OCI-LY1 (cell line): ENCODE measurements around the gene PSME2.
"Not testable (repeated sequence)": the region's sequence is repeated elsewhere in the genome, so short reads cannot be mapped to it uniquely, and the experiment has no call there.

Source experiments
- H2AFZ ChIP-seq: fragments of 200-600 bp; sonication (generic), shearing (Covaris generic); 2 replicates; pipeline ENCODE4 v1.6.0; 2014; ENCODE audit warnings: antibody characterized with exemption, mild to moderate bottlenecking, low read length
- H3F3A ChIP-seq: fragments of 200-600 bp; sonication (generic), shearing (Covaris generic); 2 replicates; pipeline ENCODE4 v1.6.0; 2014; ENCODE audit warnings: mild to moderate bottlenecking, antibody characterized with exemption, low read length, moderate library complexity; ENCODE audit not compliant: insufficient read depth
- H3K27ac ChIP-seq: fragments of 200-600 bp; sonication (generic); 2 replicates; pipeline ENCODE4 v1.5.1; 2014; ENCODE audit warnings: low read length, mixed run types, mild to moderate bottlenecking, low read depth; ENCODE audit not compliant: poor library complexity, severe bottlenecking
- H3K27me3 ChIP-seq: fragments of 200-600 bp; sonication (generic); 2 replicates; pipeline ENCODE4 v1.6.0; 2014; ENCODE audit warnings: antibody characterized with exemption, mild to moderate bottlenecking, low read length, moderate library complexity; ENCODE audit not compliant: insufficient read depth
- H3K36me3 ChIP-seq: fragments of 200-600 bp; sonication (generic); 2 replicates; pipeline ENCODE4 v1.6.1; 2014; ENCODE audit warnings: mild to moderate bottlenecking, antibody characterized with exemption, low read length, moderate library complexity, mixed read lengths; ENCODE audit not compliant: insufficient read depth
- H3K4me1 ChIP-seq: fragments of 200-600 bp; sonication (generic); 2 replicates; pipeline ENCODE4 v1.5.1; 2014; ENCODE audit warnings: mild to moderate bottlenecking, low read length, moderate library complexity; ENCODE audit not compliant: insufficient read depth, severe bottlenecking
- H3K4me2 ChIP-seq: fragments of 200-600 bp; sonication (generic), shearing (Covaris generic); 2 replicates; pipeline ENCODE4 v1.6.1; 2014; ENCODE audit warnings: low read length
- H3K4me3 ChIP-seq: fragments of 200-600 bp; sonication (generic); 2 replicates; pipeline ENCODE4 v1.5.1; 2014; ENCODE audit warnings: low read length, low read depth, mild to moderate bottlenecking, mixed read lengths; ENCODE audit not compliant: poor library complexity, severe bottlenecking
- H3K79me2 ChIP-seq: fragments of 200-600 bp; shearing (Covaris generic); 2 replicates; pipeline ENCODE4 v1.6.1; 2016; ENCODE audit warnings: mixed run types, low read length, mixed read lengths; ENCODE audit not compliant: insufficient read depth
- H3K9ac ChIP-seq: fragments of 200-600 bp; sonication (generic), shearing (Covaris generic); 2 replicates; pipeline ENCODE4 v1.6.1; 2014; ENCODE audit warnings: mild to moderate bottlenecking, low read length, mixed read lengths
- H3K9me2 ChIP-seq: fragments of 200-600 bp; sonication (generic), shearing (Covaris generic); 2 replicates; pipeline ENCODE4 v1.6.1; 2014; ENCODE audit warnings: low read depth, mild to moderate bottlenecking, low read length, mixed read lengths
- H3K9me3 ChIP-seq: fragments of 200-600 bp; shearing (Covaris generic); 2 replicates; pipeline ENCODE4 v1.6.1; 2014; ENCODE audit warnings: low read length, mixed read lengths
- H4K20me1 ChIP-seq: fragments of 200-600 bp; sonication (generic), shearing (Covaris generic); 2 replicates; pipeline ENCODE4 v1.6.0; 2016; ENCODE audit warnings: mild to moderate bottlenecking, low read length; ENCODE audit not compliant: insufficient read depth
- CTCF ChIP-seq: fragments of 200-600 bp; sonication (generic), shearing (Covaris generic); IDR thresholded peaks from 2 replicates; pipeline ENCODE4 v1.5.1; 2017; ENCODE audit warnings: mild to moderate bottlenecking, antibody characterized with exemption, low read length, moderate library complexity, mixed read lengths
- EZH2 ChIP-seq: fragments of 200-600 bp; sonication (generic), shearing (Covaris generic); IDR thresholded peaks from 2 replicates; pipeline ENCODE4 v1.8.0; 2017; ENCODE audit warnings: borderline replicate concordance, mixed run types, mild to moderate bottlenecking, antibody characterized with exemption, low read length, moderate library complexity, mixed read lengths

PSME2 gene

GRCh38 chr14:24110060-24110459, 36.4 kb downstream of the PSME2 start:
- Histone ChIP-seq H3K9me2 (no peaks in the 10 kb centered on the region), H3K36me3 (no peaks in the 10 kb centered on the region), H3K4me2 (no peak overlapping the region), H2AFZ (no peak overlapping the region), H3K4me1 (peaks cover 13% of the 10 kb centered on the region), H3K4me3 (no peak overlapping the region), H3K27me3 (no peaks in the 10 kb centered on the region), H3K9me3 (no peaks in the 10 kb centered on the region), H3K9ac (no peak overlapping the region), H4K20me1 (no peaks in the 10 kb centered on the region), H3K27ac (no peak overlapping the region), H3K79me2 (no peaks in the 10 kb centered on the region), H3F3A (no peaks in the 10 kb centered on the region; the same call in 1 of the 2 replicates)
- TF ChIP-seq CTCF: no peak
- TF ChIP-seq EZH2: no peak

GRCh38 chr14:24108336-24108874, 38.0 kb downstream of the PSME2 start:
- Histone ChIP-seq H3K27ac (peak overlapping the region; percentile 70), H3K4me2 (peak overlapping the region; percentile 31; the same call in 1 of the 2 replicates), H2AFZ (0 out of 2 replicates have a peak overlapping the region, but pooled peaks have one; percentile 83), H3K36me3 (peaks cover 13% of the 10 kb centered on the region), H3K27me3 (no peaks in the 10 kb centered on the region), H3K4me3 (no peak overlapping the region), H3K9me2 (no peaks in the 10 kb centered on the region), H3K9me3 (no peaks in the 10 kb centered on the region), H4K20me1 (no peaks in the 10 kb centered on the region), H3K79me2 (no peaks in the 10 kb centered on the region), H3F3A (no peaks in the 10 kb centered on the region; the same call in 1 of the 2 replicates), H3K9ac (no peak overlapping the region; the same call in 1 of the 2 replicates), H3K4me1 (peaks cover 11% of the 10 kb centered on the region)
- TF ChIP-seq EZH2: no peak
- TF ChIP-seq CTCF: no peak

- Histone ChIP-seq H3K4me3 (no peak overlapping the region), H3F3A (no peaks in the 10 kb centered on the region; the same call in 1 of the 2 replicates), H3K4me2 (no peak overlapping the region), H3K36me3 (peaks cover 22% of the 10 kb centered on the region), H3K27me3 (no peaks in the 10 kb centered on the region), H3K79me2 (no peaks in the 10 kb centered on the region), H4K20me1 (no peaks in the 10 kb centered on the region), H3K4me1 (peaks cover 8% of the 10 kb centered on the region), H3K9me2 (no peaks in the 10 kb centered on the region), H2AFZ (no peak overlapping the region), H3K27ac (no peak overlapping the region), H3K9ac (no peak overlapping the region), H3K9me3 (no peaks in the 10 kb centered on the region)
- no peak for TF ChIP-seq EZH2
- TF ChIP-seq CTCF: no peak
Measured at GRCh38 chr14:24106672-24107271, 39.6 kb downstream of the PSME2 start.

- not testable (repeated sequence) for H4K20me1 ChIP-seq, H2AFZ ChIP-seq, H3K4me2 ChIP-seq, H3K9ac ChIP-seq, H3F3A ChIP-seq, H3K4me1 ChIP-seq, H3K4me3 ChIP-seq, H3K27me3 ChIP-seq, H3K9me2 ChIP-seq, H3K79me2 ChIP-seq, H3K9me3 ChIP-seq, H3K27ac ChIP-seq
- H3K36me3 ChIP-seq: peaks cover 22% of the 10 kb centered on the region
Measured at GRCh38 chr14:24105609-24106239, 40.7 kb downstream of the PSME2 start.
